Measurements from ENCODE around the gene PLSCR3.

Gene PLSCR3

DNA sequence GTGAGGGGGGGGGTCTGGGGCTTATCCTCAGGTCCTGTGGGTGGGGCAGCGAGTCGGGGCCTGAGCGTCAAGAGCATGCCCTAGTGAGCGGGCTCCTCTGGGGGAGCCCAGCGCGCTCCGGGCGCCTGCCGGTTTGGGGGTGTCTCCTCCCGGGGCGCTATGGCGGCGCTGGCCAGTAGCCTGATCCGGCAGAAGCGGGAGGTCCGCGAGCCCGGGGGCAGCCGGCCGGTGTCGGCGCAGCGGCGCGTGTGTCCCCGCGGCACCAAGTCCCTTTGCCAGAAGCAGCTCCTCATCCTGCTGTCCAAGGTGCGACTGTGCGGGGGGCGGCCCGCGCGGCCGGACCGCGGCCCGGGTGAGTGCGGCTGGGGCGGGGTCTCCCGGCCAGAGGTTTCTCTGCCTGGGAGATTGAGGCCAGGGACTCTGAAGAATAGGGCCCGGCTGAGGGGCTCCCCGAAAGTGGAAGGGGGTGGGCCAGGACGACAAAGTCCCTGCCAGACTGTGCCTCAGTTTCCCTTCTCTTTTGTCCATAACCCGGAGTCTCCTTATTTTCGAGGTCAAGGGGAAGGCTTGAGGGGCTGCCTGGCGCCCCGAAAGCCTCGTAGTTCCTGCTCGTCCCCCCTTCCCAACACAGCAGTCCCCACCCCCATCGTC lies 45.3 kb upstream of the PLSCR3 start, which contains the start of gene FGF11:
Gene FGF11 (plus strand): TSS at position 51 of the 651 bp plus-strand sequence. CDS start 109 bp downstream, at position 160.
- TF ChIP-seq TCF4 (CRISPR knock-in tag; IDR thresholded peaks at IDR 0.05; ENCODE audit: borderline replicate concordance) (no peak), ZFP3 (CRISPR knock-in tag; IDR thresholded peaks at IDR 0.05) (no peak), ESRRG (CRISPR knock-in tag; IDR thresholded peaks at IDR 0.05) (no peak)
- no peak; the same call in 2 of the 3 replicates for ATAC-seq

DNA sequence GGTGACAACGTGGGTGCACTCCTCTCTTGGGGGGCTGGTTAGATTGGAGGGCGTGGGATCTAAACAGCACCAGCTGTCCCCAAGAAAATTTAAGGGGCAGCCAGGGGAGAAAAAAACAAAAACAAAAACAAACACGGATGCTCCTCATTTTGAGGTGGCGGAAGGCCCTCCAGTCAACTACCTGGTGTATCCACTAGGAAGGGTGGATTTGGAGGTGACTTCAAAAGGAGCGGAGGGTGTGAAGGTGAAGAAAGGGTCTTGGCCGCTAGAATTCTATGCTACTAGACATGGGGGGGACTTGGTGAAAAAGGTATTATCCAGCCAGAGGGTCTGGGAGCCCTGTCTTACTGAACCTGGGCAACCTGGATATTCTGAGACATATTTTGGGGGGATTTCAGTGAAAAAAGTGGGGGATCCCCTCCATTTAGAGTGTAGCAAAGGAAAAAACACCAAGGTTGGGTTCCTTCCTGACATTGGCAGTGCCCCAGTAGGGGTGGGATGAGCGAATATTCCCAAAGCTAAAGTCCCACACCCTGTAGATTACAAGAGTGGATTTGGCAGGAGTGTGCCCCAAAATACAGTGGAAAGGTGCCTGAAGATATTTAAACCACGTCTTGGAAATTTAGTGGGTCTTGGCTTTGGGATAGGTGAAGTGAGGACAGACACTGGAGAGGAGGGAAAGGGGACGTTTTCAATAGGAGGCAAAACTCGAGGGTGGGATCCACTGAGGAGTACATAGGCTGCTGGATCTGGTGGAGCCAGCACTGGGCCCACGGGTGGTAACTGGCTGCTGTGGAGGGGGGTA lies 44.5 kb upstream of the PLSCR3 start:
- TF ChIP-seq, protein P1, sequence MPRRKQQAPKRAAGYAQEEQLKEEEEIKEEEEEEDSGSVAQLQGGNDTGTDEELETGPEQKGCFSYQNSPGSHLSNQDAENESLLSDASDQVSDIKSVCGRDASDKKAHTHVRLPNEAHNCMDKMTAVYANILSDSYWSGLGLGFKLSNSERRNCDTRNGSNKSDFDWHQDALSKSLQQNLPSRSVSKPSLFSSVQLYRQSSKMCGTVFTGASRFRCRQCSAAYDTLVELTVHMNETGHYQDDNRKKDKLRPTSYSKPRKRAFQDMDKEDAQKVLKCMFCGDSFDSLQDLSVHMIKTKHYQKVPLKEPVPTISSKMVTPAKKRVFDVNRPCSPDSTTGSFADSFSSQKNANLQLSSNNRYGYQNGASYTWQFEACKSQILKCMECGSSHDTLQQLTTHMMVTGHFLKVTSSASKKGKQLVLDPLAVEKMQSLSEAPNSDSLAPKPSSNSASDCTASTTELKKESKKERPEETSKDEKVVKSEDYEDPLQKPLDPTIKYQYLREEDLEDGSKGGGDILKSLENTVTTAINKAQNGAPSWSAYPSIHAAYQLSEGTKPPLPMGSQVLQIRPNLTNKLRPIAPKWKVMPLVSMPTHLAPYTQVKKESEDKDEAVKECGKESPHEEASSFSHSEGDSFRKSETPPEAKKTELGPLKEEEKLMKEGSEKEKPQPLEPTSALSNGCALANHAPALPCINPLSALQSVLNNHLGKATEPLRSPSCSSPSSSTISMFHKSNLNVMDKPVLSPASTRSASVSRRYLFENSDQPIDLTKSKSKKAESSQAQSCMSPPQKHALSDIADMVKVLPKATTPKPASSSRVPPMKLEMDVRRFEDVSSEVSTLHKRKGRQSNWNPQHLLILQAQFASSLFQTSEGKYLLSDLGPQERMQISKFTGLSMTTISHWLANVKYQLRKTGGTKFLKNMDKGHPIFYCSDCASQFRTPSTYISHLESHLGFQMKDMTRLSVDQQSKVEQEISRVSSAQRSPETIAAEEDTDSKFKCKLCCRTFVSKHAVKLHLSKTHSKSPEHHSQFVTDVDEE (CRISPR knock-in tag; IDR thresholded peaks at IDR 0.05) = no peak
- TF ChIP-seq TCF4 (CRISPR knock-in tag; IDR thresholded peaks at IDR 0.05; ENCODE audit: borderline replicate concordance) = no peak
- no peak for TF ChIP-seq ZFP3 (CRISPR knock-in tag; IDR thresholded peaks at IDR 0.05)
- TF ChIP-seq ZNF70 (CRISPR knock-in tag; IDR thresholded peaks at IDR 0.05) = no peak
- TF ChIP-seq PPARA (CRISPR knock-in tag; IDR thresholded peaks at IDR 0.05; ENCODE audit: borderline replicate concordance) = no peak
- no peak for TF ChIP-seq OSR1 (CRISPR knock-in tag; IDR thresholded peaks at IDR 0.05)
- TF ChIP-seq ISL1 (CRISPR knock-in tag; IDR thresholded peaks at IDR 0.05) = no peak
- TF ChIP-seq BACH2 (CRISPR knock-in tag; IDR thresholded peaks at IDR 0.05; ENCODE audit: borderline replicate concordance) = no peak
- TF ChIP-seq TOX (CRISPR knock-in tag; IDR thresholded peaks at IDR 0.05; ENCODE audit: borderline replicate concordance) = no peak
- no peak for TF ChIP-seq GLIS3 (CRISPR knock-in tag; IDR thresholded peaks at IDR 0.05)
- no peak for ATAC-seq

DNA sequence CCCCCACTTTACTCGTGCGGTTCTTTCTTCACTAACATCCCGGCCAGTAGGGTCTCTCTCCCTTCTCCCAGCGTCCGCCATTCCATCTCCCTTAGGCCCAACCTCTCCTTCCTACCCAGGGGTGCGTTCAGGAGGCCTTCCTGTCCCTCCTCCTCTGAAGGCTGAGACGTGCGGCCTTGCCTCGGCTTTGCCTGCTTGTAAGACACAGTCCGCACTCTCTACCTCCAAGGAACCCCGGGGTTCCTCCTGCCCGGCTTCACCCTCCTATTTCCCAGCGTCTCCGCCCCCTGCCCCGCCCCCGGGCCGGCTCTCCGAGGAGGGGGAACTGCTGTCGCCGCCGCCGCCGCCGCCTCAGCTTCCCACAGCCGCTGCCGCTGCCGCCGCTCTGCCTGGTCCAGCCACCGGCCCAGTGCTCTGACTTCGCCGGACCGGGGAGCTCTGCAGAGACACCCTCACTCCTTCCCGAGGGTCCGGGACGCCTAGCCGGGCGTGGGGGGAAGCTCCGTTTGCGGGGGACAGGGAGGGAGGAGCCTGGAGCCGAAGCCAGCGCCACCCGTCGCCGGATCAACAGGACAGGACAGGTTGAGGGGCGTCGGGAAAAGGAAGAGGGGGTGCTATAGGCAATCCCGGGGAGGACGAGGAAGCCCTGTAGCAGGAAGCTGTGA lies 43.8 kb upstream of the PLSCR3 start:
- no peak for TF ChIP-seq TOX (CRISPR knock-in tag; IDR thresholded peaks at IDR 0.05; ENCODE audit: borderline replicate concordance)
- TF ChIP-seq, protein P1 (CRISPR knock-in tag; IDR thresholded peaks at IDR 0.05) = no peak
- TF ChIP-seq TCF4 (CRISPR knock-in tag; IDR thresholded peaks at IDR 0.05; ENCODE audit: borderline replicate concordance) = no peak
- no peak for TF ChIP-seq SNAI2 (CRISPR knock-in tag; IDR thresholded peaks at IDR 0.05)
- no peak for ATAC-seq

DNA sequence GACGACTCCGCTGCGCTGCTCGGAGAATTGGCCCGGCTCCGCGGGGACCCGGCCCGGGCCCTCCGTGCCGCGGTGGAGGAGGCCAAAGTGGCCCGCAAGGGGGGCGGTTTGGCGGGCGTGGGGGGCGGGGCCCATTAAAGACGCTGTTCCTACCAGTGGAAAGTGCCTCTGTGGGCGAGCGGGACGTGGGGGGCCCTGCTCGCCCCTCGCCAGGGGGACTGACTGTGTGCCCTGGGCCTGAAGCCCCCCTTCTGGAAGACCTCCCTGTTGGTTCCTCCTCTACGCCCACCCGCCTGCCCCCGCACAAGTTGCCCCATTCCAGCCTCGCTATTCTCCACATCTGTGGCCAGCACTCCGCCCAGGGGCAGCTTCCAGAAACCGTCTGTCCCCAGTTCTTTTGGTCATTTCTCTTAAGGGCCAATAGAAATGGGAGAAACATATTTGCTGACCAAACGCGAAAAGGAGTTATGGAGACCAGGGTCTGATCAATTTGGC lies 43.1 kb upstream of the PLSCR3 start:
- ATAC-seq = no peak
- TF ChIP-seq ISL1 (CRISPR knock-in tag; IDR thresholded peaks at IDR 0.05) = no peak
- no peak for TF ChIP-seq TOX (CRISPR knock-in tag; IDR thresholded peaks at IDR 0.05; ENCODE audit: borderline replicate concordance)
- TF ChIP-seq GLIS3 (CRISPR knock-in tag; IDR thresholded peaks at IDR 0.05) = no peak
- no peak for TF ChIP-seq ZNF70 (CRISPR knock-in tag; IDR thresholded peaks at IDR 0.05)
- no peak for TF ChIP-seq CSDC2 (CRISPR knock-in tag; IDR thresholded peaks at IDR 0.05)
- no peak for TF ChIP-seq ZNF565 (CRISPR knock-in tag; conservative IDR thresholded peaks at IDR 0.05; ENCODE audit: low read depth)
- TF ChIP-seq, protein P2, sequence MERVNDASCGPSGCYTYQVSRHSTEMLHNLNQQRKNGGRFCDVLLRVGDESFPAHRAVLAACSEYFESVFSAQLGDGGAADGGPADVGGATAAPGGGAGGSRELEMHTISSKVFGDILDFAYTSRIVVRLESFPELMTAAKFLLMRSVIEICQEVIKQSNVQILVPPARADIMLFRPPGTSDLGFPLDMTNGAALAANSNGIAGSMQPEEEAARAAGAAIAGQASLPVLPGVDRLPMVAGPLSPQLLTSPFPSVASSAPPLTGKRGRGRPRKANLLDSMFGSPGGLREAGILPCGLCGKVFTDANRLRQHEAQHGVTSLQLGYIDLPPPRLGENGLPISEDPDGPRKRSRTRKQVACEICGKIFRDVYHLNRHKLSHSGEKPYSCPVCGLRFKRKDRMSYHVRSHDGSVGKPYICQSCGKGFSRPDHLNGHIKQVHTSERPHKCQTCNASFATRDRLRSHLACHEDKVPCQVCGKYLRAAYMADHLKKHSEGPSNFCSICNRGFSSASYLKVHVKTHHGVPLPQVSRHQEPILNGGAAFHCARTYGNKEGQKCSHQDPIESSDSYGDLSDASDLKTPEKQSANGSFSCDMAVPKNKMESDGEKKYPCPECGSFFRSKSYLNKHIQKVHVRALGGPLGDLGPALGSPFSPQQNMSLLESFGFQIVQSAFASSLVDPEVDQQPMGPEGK (CRISPR knock-in tag; IDR thresholded peaks at IDR 0.05; ENCODE audit: borderline replicate concordance) = no peak
- no peak for TF ChIP-seq RARB (CRISPR knock-in tag; IDR thresholded peaks at IDR 0.05)
- no peak for TF ChIP-seq ARNTL (CRISPR knock-in tag; IDR thresholded peaks at IDR 0.05; ENCODE audit: borderline replicate concordance, low read depth)
- no peak for TF ChIP-seq BACH2 (CRISPR knock-in tag; IDR thresholded peaks at IDR 0.05; ENCODE audit: borderline replicate concordance)
- no peak for TF ChIP-seq ESRRG (CRISPR knock-in tag; IDR thresholded peaks at IDR 0.05)
- no peak for TF ChIP-seq OSR1 (CRISPR knock-in tag; IDR thresholded peaks at IDR 0.05)
- no peak for TF ChIP-seq PPARA (CRISPR knock-in tag; IDR thresholded peaks at IDR 0.05; ENCODE audit: borderline replicate concordance)
- TF ChIP-seq, protein P3, sequence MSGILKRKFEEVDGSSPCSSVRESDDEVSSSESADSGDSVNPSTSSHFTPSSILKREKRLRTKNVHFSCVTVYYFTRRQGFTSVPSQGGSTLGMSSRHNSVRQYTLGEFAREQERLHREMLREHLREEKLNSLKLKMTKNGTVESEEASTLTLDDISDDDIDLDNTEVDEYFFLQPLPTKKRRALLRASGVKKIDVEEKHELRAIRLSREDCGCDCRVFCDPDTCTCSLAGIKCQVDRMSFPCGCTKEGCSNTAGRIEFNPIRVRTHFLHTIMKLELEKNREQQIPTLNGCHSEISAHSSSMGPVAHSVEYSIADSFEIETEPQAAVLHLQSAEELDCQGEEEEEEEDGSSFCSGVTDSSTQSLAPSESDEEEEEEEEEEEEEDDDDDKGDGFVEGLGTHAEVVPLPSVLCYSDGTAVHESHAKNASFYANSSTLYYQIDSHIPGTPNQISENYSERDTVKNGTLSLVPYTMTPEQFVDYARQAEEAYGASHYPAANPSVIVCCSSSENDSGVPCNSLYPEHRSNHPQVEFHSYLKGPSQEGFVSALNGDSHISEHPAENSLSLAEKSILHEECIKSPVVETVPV (CRISPR knock-in tag; IDR thresholded peaks at IDR 0.05) = no peak
- TF ChIP-seq ZNF8 (CRISPR knock-in tag; IDR thresholded peaks at IDR 0.05) = no peak
- TF ChIP-seq, protein P4, sequence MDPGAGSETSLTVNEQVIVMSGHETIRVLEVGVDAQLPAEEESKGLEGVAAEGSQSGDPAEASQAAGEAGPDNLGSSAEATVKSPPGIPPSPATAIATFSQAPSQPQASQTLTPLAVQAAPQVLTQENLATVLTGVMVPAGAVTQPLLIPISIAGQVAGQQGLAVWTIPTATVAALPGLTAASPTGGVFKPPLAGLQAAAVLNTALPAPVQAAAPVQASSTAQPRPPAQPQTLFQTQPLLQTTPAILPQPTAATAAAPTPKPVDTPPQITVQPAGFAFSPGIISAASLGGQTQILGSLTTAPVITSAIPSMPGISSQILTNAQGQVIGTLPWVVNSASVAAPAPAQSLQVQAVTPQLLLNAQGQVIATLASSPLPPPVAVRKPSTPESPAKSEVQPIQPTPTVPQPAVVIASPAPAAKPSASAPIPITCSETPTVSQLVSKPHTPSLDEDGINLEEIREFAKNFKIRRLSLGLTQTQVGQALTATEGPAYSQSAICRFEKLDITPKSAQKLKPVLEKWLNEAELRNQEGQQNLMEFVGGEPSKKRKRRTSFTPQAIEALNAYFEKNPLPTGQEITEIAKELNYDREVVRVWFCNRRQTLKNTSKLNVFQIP (CRISPR knock-in tag; IDR thresholded peaks at IDR 0.05; ENCODE audit: borderline replicate concordance, low read depth) = no peak
- no peak for TF ChIP-seq SNAI2 (CRISPR knock-in tag; IDR thresholded peaks at IDR 0.05)
